Colon (tissue), 2 donors: ENCODE data around the gene PLPPR1.
"Not testable (repeated sequence)": the region's sequence is repeated elsewhere in the genome, so short reads cannot be mapped to it uniquely, and the experiment has no call there.

ENCODE experiments used
- FAIRE-seq: peaks from 2 replicates; lab custom pipeline; 2012; peaks lifted over from hg19 to GRCh38; lab: Jason Lieb, UNC
- donor health status: control.
- donor health status: control.

The PLPPR1 gene

DNA sequence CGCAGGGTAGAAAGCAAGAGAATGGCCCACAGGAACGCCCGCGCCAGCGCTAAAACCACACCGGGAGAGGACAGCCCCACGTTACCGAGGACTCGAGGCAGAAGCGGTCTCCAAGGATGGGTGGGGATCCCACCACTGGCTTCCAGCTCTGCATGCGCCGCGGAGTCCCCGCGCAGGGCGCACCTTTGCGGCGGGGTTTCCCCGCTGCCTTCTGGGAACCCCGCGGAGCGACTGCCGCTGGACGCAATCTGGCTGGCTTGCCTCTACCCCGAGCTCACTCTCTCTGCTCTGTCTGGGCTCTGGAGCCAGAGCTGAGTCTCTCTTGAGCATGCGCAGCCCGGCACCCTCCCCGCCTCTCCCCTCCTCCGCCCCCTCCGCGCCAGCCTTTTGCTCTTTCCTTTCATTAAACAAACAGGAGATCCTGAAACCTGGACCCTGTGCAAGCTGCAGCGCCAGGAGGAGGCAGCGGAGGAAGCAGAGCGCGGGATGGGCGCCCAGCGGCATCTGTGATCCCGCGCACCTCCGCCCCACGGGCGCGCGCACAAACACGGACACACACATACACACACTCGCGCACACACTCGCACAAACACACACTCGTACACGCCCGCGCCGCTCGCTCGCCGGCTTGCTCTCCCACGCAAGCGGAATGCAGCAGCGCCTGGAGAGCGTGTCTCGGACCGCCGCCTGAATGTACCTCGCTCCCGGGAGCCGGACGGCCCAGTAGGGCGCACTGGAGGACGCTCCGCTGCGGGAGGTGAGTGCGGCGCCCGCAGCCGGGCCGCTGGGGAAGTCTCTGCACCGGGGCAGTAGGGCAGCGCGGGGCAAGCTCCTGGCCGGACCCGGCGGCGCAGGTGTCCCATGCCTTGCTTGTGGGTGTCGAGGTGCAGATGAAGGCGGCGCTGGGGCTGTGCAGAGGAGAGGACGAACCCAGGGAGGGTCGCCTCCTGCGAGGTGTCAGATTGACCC, at the start of gene PLPPR1:
Gene PLPPR1 (plus strand): TSS at position 382 of the 969 bp plus-strand sequence.
- no peak for FAIRE-seq

DNA sequence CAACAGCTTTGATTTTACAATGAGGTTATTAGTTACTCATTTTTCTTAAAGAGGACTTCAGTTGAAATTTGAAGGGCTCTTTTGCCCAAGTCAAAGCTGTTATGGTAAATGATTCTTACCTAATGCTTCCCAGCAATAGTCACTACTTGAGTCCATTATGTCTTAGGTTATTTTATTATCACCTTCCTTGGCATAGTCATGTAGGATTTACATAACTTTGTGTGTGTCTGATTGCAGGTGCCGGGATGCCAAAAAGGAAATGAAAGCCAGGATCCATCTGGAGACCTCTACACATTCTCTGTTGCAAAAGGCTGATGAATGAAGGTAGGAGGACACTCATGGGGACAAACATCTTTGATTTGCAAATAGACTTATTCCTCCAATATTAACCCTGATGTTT, 38.8 kb upstream of the PLPPR1 start:
- no peak for FAIRE-seq

DNA sequence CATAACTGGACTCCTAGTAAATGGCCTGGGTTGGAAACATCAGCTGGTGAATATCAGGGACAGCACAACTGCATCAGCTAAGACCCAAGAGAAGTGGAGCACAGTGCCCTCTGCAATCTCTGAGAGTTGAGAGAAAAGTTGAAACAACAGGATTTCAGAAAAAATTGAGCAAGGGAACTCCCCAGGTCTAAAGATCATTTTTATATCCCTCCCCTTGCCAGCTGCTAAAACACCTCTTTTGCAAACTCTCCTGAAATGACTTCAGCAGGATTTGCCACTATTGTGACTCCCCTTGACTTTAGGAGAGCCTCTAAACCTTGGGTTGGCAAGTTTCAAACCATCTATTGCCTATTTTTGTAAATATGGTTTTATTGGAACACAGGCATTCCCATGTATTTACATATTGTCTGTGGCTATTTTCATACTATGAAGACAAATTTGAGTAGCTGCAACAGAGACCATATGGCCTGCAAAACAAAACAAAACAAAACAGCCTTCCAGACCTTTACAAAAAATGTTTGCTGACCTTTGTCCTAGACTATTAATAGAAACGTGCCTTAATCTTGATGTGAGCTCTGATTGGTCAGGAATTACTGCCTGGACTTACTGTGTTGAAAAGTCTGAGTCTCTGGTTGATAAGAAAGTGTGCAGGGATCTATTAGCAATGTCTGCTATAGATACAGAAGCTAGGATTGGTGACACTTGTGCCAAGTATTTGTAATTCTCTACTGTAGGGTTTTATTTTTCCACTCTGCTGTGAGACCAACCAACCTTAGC, 37.7 kb upstream of the PLPPR1 start:
- no peak for FAIRE-seq

DNA sequence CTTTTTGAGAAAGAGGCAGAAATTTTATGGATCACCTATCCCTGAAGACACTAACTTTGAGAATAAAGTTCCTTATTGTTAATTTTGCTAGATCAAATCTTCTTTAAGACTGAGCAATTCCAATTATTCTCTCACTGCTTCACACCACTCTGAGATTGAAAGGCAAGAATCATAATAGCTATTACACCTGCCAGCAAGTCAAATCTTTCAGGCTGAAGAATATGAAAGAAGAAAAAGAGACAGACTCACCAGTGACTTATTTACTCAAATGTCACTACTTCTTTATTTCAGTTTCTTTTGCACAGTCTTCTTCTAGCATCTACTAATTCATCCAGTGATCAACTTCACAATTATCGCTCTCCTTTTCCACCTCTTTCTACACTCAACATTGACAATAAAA, 35.9 kb upstream of the PLPPR1 start:
- no peak for FAIRE-seq

GRCh38 chr9:100999906-101000544, 28.5 kb upstream of the PLPPR1 start:
- FAIRE-seq, result no peak

GRCh38 chr9:101005246-101005645, 23.3 kb upstream of the PLPPR1 start:
- FAIRE-seq, result no peak

DNA sequence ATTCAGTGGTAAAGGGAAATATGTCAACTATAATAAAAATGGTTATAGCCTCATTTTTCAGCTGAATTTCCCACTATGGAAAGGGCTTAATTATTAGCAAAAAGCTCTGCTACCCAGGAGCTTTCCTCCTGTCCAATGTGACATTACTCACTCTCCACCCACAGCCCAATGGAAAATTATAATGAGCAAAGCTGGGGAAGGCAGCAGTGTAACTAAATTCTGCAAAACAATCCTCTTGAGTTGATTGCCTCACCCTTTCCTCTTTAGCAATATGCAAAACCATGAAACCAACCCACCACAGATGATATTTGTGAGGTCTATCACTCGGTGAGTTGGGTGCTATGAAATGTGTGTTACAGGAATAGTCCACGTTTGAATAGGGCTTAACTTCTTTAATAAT, 14.0 kb upstream of the PLPPR1 start:
- FAIRE-seq, result no peak

- FAIRE-seq, result no peak
Measured at GRCh38 chr9:101018467-101018866, 10.1 kb upstream of the PLPPR1 start.

GRCh38 chr9:101022704-101023103, 5.8 kb upstream of the PLPPR1 start:
- no peak for FAIRE-seq

DNA sequence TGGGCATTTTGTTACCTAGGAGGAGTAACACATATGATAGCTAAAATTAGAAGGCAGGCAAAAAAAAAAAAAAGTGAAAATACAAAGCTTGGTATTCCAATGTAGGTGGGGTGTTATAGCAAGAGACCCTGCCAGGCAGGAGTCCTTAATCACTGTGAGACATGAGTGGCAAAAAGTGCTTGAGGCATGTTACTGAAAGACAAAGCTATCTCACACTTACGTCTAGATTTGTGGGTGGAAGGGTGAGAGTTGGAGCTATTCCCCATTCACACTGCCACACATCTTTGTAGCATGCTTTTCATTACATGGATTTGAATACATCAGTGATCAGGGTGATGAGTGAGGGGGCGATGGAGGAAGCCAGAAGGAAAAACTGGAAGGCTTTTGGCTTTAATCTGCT, 2.6 kb upstream of the PLPPR1 start:
- no peak for FAIRE-seq

- no peak for FAIRE-seq
Measured at GRCh38 chr9:101026824-101027223, 1.7 kb upstream of the PLPPR1 start.

DNA sequence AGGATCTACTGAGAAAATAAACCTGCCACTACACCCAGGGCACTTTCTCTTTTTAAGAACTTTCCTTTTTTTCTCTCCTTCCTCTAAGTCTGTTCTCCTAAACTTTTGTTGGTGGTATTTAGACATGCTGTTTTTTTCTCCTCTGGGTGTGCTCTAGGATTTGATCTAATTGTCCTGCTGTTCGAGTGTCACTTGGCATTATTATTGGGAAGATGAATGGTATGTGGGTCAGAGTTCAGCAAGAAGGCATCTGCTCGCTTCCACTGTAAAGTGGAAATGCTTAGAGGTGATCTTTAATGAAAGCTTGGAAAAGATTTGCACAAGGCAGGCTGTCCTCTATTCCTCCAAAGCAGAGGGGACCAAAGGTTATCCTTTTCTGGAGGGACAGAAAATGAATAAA, 1.3 kb upstream of the PLPPR1 start:
- no peak for FAIRE-seq

GRCh38 chr9:101027733-101028345, 688 bp upstream of the PLPPR1 start:
- FAIRE-seq, result no peak

- FAIRE-seq, result no peak
Measured at GRCh38 chr9:101029315-101030085, 973 bp downstream of the PLPPR1 start.

DNA sequence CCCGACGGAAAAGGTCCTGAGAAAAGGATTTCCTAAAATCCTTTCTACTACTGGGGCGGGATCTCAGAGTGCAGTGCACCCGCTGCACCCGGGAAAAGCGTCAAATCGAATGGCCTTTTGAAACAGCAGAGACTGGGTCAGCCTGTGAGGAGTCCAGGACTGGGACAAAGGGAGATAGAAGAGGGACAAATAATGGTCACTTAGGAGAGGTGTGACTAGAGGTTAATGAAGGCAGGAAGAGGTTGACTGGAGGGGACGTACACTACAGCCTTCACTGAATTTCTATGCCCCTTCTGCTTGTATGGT, 1.5 kb downstream of the PLPPR1 start:
- no peak for FAIRE-seq

DNA sequence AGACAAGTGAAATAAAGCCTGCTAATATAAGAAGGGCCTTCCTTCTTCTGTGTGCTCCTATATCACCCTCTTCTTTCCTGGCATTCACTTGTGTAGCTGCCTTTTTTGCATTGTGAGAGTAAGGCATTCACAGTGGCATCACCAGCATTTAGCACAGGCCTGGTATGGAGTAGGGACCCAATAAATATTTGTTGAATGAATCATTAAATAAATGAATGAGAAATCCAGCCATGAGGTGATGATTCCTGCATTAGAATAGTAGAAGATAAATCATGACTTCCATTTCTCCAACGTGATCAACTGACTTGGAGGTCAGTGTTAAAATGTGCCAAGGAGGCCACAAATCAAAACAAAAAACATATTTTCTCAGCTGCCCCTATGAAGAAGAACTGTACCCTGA, 3.9 kb downstream of the PLPPR1 start:
- no peak for FAIRE-seq

DNA sequence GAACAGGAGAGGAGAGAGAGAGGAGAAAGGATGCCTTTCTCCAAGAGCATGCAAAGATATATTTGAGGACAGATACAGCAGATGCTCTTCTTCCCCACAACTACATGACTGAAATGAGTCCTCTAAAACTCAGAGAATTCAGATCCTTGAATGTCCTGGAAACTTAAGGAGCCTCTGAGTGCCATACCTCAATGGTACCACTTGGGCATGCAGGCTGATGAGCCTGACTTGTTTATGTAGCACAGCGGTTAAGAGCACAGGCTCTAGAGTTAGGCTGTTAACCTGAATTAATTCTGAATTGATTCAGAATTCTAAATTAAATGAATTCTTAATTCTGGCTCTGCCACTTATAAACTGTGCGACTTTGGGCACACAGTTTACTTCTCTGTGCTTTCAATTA, 5.7 kb downstream of the PLPPR1 start:
- no peak for FAIRE-seq

- no peak for FAIRE-seq
Measured at GRCh38 chr9:101035098-101035497, 6.6 kb downstream of the PLPPR1 start.

DNA sequence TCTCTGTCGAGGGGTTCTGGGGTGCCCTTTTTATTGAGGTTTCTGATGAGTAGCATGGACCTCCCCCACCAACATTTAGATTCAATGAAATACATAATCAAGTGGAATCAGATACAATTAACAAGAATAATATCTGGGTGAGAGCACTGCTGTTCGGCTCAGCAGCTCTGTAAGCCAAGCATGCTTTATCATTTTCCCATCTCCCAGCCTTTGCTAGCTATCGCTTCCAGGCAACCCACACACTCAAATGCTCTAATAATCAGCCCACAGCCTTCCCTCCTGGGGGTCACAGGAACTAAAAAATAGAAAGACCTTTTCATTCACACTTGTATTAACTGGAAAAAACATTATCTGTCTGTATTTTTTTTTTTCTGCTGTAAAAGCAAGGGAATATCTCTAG, 8.9 kb downstream of the PLPPR1 start:
- no peak for FAIRE-seq

GRCh38 chr9:101038488-101038887, 10.0 kb downstream of the PLPPR1 start:
- FAIRE-seq, result no peak

- not testable (repeated sequence) for FAIRE-seq
Measured at GRCh38 chr9:101039581-101039980, 11.1 kb downstream of the PLPPR1 start.
